Measurements from ENCODE around the gene DOK7.

Gene DOK7

GRCh38 chr4:3462321-3462789, 751 bp upstream of the DOK7 start:
- Histone ChIP-seq H3K4me3 (ENCODE audit: severe bottlenecking) (no peak overlapping the region), H3K27ac (ENCODE audit: poor library complexity, severe bottlenecking) (no peak overlapping the region), H3K4me1 (ENCODE audit: insufficient read depth, poor library complexity, severe bottlenecking) (peaks cover 8% of the 10 kb centered on the region), H3K36me3 (ENCODE audit: low read depth) (no peaks in the 10 kb centered on the region), H3K27me3 (ENCODE audit: insufficient read depth, poor library complexity, severe bottlenecking) (peaks cover 24% of the 10 kb centered on the region), H3K9me3 (ENCODE audit: severe bottlenecking) (no peaks in the 10 kb centered on the region)
- no peak for DNase-seq (ENCODE audit: low spot score)
- ATAC-seq (ENCODE audit: low read depth), result no peak
- no peak for TF ChIP-seq CTCF (IDR thresholded peaks at IDR 0.05; ENCODE audit: poor library complexity, severe bottlenecking)

- no peak for ATAC-seq (ENCODE audit: low read depth)
- Histone ChIP-seq H3K9me3 (ENCODE audit: severe bottlenecking) (no peaks in the 10 kb centered on the region), H3K4me1 (ENCODE audit: insufficient read depth, poor library complexity, severe bottlenecking) (peaks cover 8% of the 10 kb centered on the region), H3K36me3 (ENCODE audit: low read depth) (no peaks in the 10 kb centered on the region), H3K4me3 (ENCODE audit: severe bottlenecking) (no peak overlapping the region), H3K27ac (ENCODE audit: poor library complexity, severe bottlenecking) (no peak overlapping the region), H3K27me3 (ENCODE audit: insufficient read depth, poor library complexity, severe bottlenecking) (peaks cover 24% of the 10 kb centered on the region)
- TF ChIP-seq CTCF (IDR thresholded peaks at IDR 0.05; ENCODE audit: poor library complexity, severe bottlenecking), result no peak
- DNase-seq (ENCODE audit: low spot score), result no peak
These were observed 646 bp downstream of the DOK7 start for GRCh38 chr4:3463556-3464348.

GRCh38 chr4:3464349-3464905, 1.3 kb downstream of the DOK7 start:
- TF ChIP-seq CTCF (IDR thresholded peaks at IDR 0.05; ENCODE audit: poor library complexity, severe bottlenecking), result no peak
- Histone ChIP-seq H3K9me3 (ENCODE audit: severe bottlenecking) (no peaks in the 10 kb centered on the region), H3K36me3 (ENCODE audit: low read depth) (no peaks in the 10 kb centered on the region), H3K27me3 (ENCODE audit: insufficient read depth, poor library complexity, severe bottlenecking) (peaks cover 24% of the 10 kb centered on the region), H3K4me1 (ENCODE audit: insufficient read depth, poor library complexity, severe bottlenecking) (peaks cover 8% of the 10 kb centered on the region), H3K4me3 (ENCODE audit: severe bottlenecking) (no peak overlapping the region), H3K27ac (ENCODE audit: poor library complexity, severe bottlenecking) (no peak overlapping the region)
- no peak for DNase-seq (ENCODE audit: low spot score)
- no peak for ATAC-seq (ENCODE audit: low read depth)

GRCh38 chr4:3464911-3465697, 2.0 kb downstream of the DOK7 start:
- peaks cover 24% of the 10 kb centered on the region for H3K27me3 ChIP-seq (ENCODE audit: insufficient read depth, poor library complexity, severe bottlenecking)
- TF ChIP-seq CTCF (IDR thresholded peaks at IDR 0.05; ENCODE audit: poor library complexity, severe bottlenecking), result no peak
- H3K27ac ChIP-seq (ENCODE audit: poor library complexity, severe bottlenecking), result no peak overlapping the region
- H3K9me3 ChIP-seq (ENCODE audit: severe bottlenecking), result no peaks in the 10 kb centered on the region
- ATAC-seq (ENCODE audit: low read depth) (no peak), DNase-seq (ENCODE audit: low spot score) (no peak)
- peaks cover 8% of the 10 kb centered on the region for H3K4me1 ChIP-seq (ENCODE audit: insufficient read depth, poor library complexity, severe bottlenecking)
- no peak overlapping the region for H3K4me3 ChIP-seq (ENCODE audit: severe bottlenecking)
- no peaks in the 10 kb centered on the region for H3K36me3 ChIP-seq (ENCODE audit: low read depth)

Measured in RWPE2 (cell line).